HepG2 (cell line): ENCODE results near the gene NUDT13. TPM values are rescaled to one million over a fixed set of nuclear protein-coding genes. Genes with fewer than 3 reads are reported as not detected.
A peak's percentile ranks its signal among the peaks of the same experiment; 100 is the strongest.

Experiments used
- ARNT ChIP-seq: fragments of 450-650 bp; IDR thresholded peaks from 2 replicates; pipeline ENCODE4 v1.6.1; 2017
- ATAD3A ChIP-seq: sonication (generic); formaldehyde crosslinking; IDR thresholded peaks from 2 replicates; pipeline ENCODE4 v1.4.0; 2020; ENCODE audit warnings: missing genetic modification reagents
- CAMTA2 ChIP-seq: sonication (generic); formaldehyde crosslinking; IDR thresholded peaks from 2 replicates; pipeline ENCODE4 v1.4.0; 2020; ENCODE audit warnings: mild to moderate bottlenecking, missing genetic modification reagents, borderline replicate concordance
- CBX5 ChIP-seq: sonication (generic); formaldehyde crosslinking; IDR thresholded peaks from 2 replicates; pipeline ENCODE4 v1.4.0; 2020; ENCODE audit warnings: missing genetic modification reagents, borderline replicate concordance
- ERF ChIP-seq: IDR thresholded peaks from 2 replicates; pipeline ENCODE4 v1.6.1; 2018; ENCODE audit warnings: missing biosample characterization, missing genetic modification reagents
- HNRNPK ChIP-seq: fragments of 200-400 bp; formaldehyde crosslinking; IDR thresholded peaks from 2 replicates; pipeline ENCODE4 v1.6.1; 2018; ENCODE audit warnings: low read length, low read depth, moderate library complexity, mild to moderate bottlenecking; ENCODE audit not compliant: poor library complexity, severe bottlenecking
- IRX3 ChIP-seq: sonication (generic); formaldehyde crosslinking; IDR thresholded peaks from 2 replicates; pipeline ENCODE4 v1.8.1; 2023; ENCODE audit warnings: mild to moderate bottlenecking, low read depth, missing genetic modification reagents, borderline replicate concordance
- NFATC3 ChIP-seq: sonication (generic); formaldehyde crosslinking; IDR thresholded peaks from 2 replicates; pipeline ENCODE4 v1.5.1; 2020; ENCODE audit warnings: mild to moderate bottlenecking, missing genetic modification reagents
- RARG ChIP-seq: sonication (generic); formaldehyde crosslinking; IDR thresholded peaks from 2 replicates; pipeline ENCODE4 v1.4.0; 2020; ENCODE audit warnings: low read depth, mild to moderate bottlenecking, missing genetic modification reagents
- SMARCE1 ChIP-seq: fragments of 450-650 bp; IDR thresholded peaks from 2 replicates; pipeline ENCODE4 v1.6.1; 2017; ENCODE audit warnings: borderline replicate concordance
- SNAPC2 ChIP-seq: sonication (generic); formaldehyde crosslinking; IDR thresholded peaks from 2 replicates; pipeline ENCODE4 v1.8.1; 2022; ENCODE audit warnings: mild to moderate bottlenecking, missing genetic modification reagents
- SUZ12 ChIP-seq: fragments of 150-350 bp; IDR thresholded peaks from 2 replicates; pipeline ENCODE4 v1.6.1; 2014; ENCODE audit warnings: low read depth, low read length
- TBX3 ChIP-seq: fragments of 450-650 bp; IDR thresholded peaks from 2 replicates; pipeline ENCODE4 v1.6.1; 2017; ENCODE audit warnings: antibody characterized with exemption, mild to moderate bottlenecking, inconsistent platforms, borderline replicate concordance
- TCF7 ChIP-seq: sonication (generic); IDR thresholded peaks from 2 replicates; pipeline ENCODE4 v1.6.1; 2016; ENCODE audit warnings: antibody characterized with exemption, low read depth
- TMF1 ChIP-seq: sonication (generic); formaldehyde crosslinking; IDR thresholded peaks from 2 replicates; pipeline ENCODE4 v1.8.1; 2022; ENCODE audit warnings: low read depth, missing genetic modification reagents
- ZNF225 ChIP-seq: sonication (generic); formaldehyde crosslinking; IDR thresholded peaks from 2 replicates; pipeline ENCODE4 v1.4.0; 2020; ENCODE audit warnings: mild to moderate bottlenecking, missing genetic modification reagents
- ZNF253 ChIP-seq: sonication (generic); formaldehyde crosslinking; IDR thresholded peaks from 2 replicates; pipeline ENCODE4 v1.8.0; 2022; ENCODE audit warnings: mild to moderate bottlenecking, missing genetic modification reagents, borderline replicate concordance
- ZNF570 ChIP-seq: sonication (generic); formaldehyde crosslinking; IDR thresholded peaks from 2 replicates; pipeline ENCODE4 v1.4.0; 2020; ENCODE audit warnings: mild to moderate bottlenecking, missing genetic modification reagents, borderline replicate concordance
- ZNF850 ChIP-seq: sonication (generic); formaldehyde crosslinking; conservative IDR thresholded peaks from 2 replicates; pipeline ENCODE4 v1.9.0; 2021; ENCODE audit warnings: mild to moderate bottlenecking, missing genetic modification reagents
- polyA plus RNA-seq, 8 experiments: library from polyadenylated mRNA; depleted of rRNA in 3 of 8; stranded (reverse) in 7 of 8; unstranded in 1 of 8; fragments of >200 nt; fragmentation: Illumina TruSeq in 4 of 8; extraction: Trizol in 4 of 8; gene quantifications; 2 replicates each; pipeline versions ENCODE4 v1.2.1 to v1.2.3, GENCODE V29; 2011 to 2016; ENCODE audit warnings: low read depth in 4 of 8, missing spikeins in 1 of 8, mixed read lengths in 1 of 8; ENCODE audit not compliant: insufficient read depth in 1 of 8
- total RNA-seq, 5 experiments: library from RNA; depleted of rRNA; stranded (reverse); fragments of >200 nt; fragmentation: Illumina TruSeq; extraction: Trizol; gene quantifications; 2 replicates each; pipeline ENCODE4 v1.2.3, GENCODE V29; 2016; ENCODE audit warnings: low read depth in 1 of 5
- TF ChIP-seq, protein P1 (sequence below): fragments of 450-650 bp; IDR thresholded peaks from 2 replicates; pipeline ENCODE4 v1.6.1; 2017
- TF ChIP-seq, protein P2 (sequence below): sonication (generic); formaldehyde crosslinking; IDR thresholded peaks from 2 replicates; pipeline ENCODE4 v1.5.0; 2020; ENCODE audit warnings: missing genetic modification reagents
- TF ChIP-seq, protein P3 (sequence below): sonication (generic); formaldehyde crosslinking; IDR thresholded peaks from 2 replicates; pipeline ENCODE4 v1.4.0; 2020; ENCODE audit warnings: low read depth, missing genetic modification reagents
- TF ChIP-seq, protein P4 (sequence below): sonication (generic); formaldehyde crosslinking; IDR thresholded peaks from 2 replicates; pipeline ENCODE4 v1.4.0; 2020; ENCODE audit warnings: missing genetic modification reagents

NUDT13 gene
- total and polyA plus RNA-seq, 2 of the 13 experiments (the other 11 are each of a cell fraction or from before 2014, with no cell fraction given) = 4.2 to 6.5 TPM

DNA sequence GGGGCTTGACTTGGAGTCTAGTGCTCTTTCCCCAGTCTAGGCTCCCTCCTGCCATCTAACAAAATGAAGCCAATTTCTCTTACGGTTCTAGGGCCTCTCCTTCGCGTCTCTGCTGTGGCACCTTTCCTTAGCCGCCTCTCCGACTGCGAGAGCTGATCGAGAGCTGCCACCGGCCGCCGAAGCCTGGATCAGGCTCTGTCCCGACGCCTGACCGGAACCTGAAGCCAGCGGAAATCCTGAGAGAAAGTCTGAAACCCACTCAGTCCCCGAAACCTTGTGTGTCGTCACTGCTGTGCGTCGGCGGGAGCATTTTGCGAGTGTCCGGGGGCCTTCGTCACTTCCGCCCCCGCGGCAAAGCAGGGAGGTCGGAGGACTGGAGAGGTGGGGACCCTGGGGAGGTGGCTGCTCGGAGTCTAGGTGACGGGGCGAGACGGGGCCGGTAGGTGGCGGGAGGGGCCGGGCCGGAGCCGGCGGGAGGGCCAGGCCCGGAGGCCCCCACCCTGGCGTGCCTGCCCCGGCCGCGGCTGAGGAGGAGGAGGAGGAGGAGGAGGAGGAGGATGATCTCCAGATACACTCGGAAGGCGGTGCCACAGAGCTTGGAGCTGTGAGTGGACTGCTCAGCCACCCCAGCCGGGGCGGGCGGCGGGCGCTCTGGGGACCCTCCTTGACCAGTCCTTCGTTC lies 57.7 kb downstream of the NUDT13 start, which contains the start of the genes ECD and FAM149B1 (continued):
- TF ChIP-seq CAMTA2 (CRISPR knock-in tag) = peak; percentile 50; the same call in 1 of the 2 replicates
- TF ChIP-seq NFATC3 (CRISPR knock-in tag) = no peak
- 0 out of 2 replicates have a peak, but pooled peaks have one; percentile 62 for TF ChIP-seq TMF1 (CRISPR knock-in tag)
- TF ChIP-seq HNRNPK = peak; percentile 82
- TF ChIP-seq, protein P1, sequence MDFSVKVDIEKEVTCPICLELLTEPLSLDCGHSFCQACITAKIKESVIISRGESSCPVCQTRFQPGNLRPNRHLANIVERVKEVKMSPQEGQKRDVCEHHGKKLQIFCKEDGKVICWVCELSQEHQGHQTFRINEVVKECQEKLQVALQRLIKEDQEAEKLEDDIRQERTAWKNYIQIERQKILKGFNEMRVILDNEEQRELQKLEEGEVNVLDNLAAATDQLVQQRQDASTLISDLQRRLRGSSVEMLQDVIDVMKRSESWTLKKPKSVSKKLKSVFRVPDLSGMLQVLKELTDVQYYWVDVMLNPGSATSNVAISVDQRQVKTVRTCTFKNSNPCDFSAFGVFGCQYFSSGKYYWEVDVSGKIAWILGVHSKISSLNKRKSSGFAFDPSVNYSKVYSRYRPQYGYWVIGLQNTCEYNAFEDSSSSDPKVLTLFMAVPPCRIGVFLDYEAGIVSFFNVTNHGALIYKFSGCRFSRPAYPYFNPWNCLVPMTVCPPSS = no peak
- TF ChIP-seq, protein P2, sequence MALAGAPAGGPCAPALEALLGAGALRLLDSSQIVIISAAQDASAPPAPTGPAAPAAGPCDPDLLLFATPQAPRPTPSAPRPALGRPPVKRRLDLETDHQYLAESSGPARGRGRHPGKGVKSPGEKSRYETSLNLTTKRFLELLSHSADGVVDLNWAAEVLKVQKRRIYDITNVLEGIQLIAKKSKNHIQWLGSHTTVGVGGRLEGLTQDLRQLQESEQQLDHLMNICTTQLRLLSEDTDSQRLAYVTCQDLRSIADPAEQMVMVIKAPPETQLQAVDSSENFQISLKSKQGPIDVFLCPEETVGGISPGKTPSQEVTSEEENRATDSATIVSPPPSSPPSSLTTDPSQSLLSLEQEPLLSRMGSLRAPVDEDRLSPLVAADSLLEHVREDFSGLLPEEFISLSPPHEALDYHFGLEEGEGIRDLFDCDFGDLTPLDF (CRISPR knock-in tag) = no peak; the same call in 1 of the 2 replicates
- peak; percentile 82; the same call in 1 of the 2 replicates for TF ChIP-seq CBX5 (CRISPR knock-in tag)
- TF ChIP-seq SUZ12 = no peak
- TF ChIP-seq ZNF570 (CRISPR knock-in tag) = no peak
- no peak for TF ChIP-seq ZNF253 (CRISPR knock-in tag)
- TF ChIP-seq ARNT = no peak
- TF ChIP-seq RARG (CRISPR knock-in tag) = no peak
- TF ChIP-seq TCF7 = no peak
- no peak for TF ChIP-seq SNAPC2 (CRISPR knock-in tag)
- TF ChIP-seq ZNF850 (CRISPR knock-in tag) = peak; percentile 80
- TF ChIP-seq IRX3 (CRISPR knock-in tag) = no peak
- peak; percentile 85 for TF ChIP-seq ERF (CRISPR knock-in tag)
- TF ChIP-seq, protein P3, sequence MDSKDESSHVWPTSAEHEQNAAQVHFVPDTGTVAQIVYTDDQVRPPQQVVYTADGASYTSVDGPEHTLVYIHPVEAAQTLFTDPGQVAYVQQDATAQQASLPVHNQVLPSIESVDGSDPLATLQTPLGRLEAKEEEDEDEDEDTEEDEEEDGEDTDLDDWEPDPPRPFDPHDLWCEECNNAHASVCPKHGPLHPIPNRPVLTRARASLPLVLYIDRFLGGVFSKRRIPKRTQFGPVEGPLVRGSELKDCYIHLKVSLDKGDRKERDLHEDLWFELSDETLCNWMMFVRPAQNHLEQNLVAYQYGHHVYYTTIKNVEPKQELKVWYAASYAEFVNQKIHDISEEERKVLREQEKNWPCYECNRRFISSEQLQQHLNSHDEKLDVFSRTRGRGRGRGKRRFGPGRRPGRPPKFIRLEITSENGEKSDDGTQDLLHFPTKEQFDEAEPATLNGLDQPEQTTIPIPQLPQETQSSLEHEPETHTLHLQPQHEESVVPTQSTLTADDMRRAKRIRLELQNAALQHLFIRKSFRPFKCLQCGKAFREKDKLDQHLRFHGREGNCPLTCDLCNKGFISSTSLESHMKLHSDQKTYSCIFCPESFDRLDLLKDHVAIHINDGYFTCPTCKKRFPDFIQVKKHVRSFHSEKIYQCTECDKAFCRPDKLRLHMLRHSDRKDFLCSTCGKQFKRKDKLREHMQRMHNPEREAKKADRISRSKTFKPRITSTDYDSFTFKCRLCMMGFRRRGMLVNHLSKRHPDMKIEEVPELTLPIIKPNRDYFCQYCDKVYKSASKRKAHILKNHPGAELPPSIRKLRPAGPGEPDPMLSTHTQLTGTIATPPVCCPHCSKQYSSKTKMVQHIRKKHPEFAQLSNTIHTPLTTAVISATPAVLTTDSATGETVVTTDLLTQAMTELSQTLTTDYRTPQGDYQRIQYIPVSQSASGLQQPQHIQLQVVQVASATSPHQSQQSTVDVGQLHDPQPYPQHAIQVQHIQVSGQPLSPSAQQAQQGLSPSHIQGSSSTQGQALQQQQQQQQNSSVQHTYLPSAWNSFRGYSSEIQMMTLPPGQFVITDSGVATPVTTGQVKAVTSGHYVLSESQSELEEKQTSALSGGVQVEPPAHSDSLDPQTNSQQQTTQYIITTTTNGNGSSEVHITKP (CRISPR knock-in tag) = peak; percentile 57; the same call in 1 of the 2 replicates
- no peak for TF ChIP-seq ATAD3A (CRISPR knock-in tag)
- TF ChIP-seq, protein P4, sequence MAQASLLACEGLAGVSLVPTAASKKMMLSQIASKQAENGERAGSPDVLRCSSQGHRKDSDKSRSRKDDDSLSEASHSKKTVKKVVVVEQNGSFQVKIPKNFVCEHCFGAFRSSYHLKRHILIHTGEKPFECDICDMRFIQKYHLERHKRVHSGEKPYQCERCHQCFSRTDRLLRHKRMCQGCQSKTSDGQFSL = no peak
- no peak for TF ChIP-seq ZNF225
- 0 out of 2 replicates have a peak, but pooled peaks have one; percentile 10 for TF ChIP-seq TBX3
- TF ChIP-seq SMARCE1 = no peak
